GM21825 (cell line): Measurements from ENCODE around the gene MANBA.
"Not testable (repeated sequence)": the region's sequence is repeated elsewhere in the genome, so short reads cannot be mapped to it uniquely, and the experiment has no call there.

Source experiments
- ATAC-seq: cut with Tn5 transposase; IDR thresholded peaks from one replicate; pipeline ENCODE4 v1.9.1; 2021; ENCODE audit warnings: mild to moderate bottlenecking, moderate library complexity; ENCODE audit not compliant: unreplicated experiment

MANBA gene

GRCh38 chr4:102625232-102625930 lies 135.4 kb downstream of the MANBA start:
- ATAC-seq = peak; percentile 92

DNA sequence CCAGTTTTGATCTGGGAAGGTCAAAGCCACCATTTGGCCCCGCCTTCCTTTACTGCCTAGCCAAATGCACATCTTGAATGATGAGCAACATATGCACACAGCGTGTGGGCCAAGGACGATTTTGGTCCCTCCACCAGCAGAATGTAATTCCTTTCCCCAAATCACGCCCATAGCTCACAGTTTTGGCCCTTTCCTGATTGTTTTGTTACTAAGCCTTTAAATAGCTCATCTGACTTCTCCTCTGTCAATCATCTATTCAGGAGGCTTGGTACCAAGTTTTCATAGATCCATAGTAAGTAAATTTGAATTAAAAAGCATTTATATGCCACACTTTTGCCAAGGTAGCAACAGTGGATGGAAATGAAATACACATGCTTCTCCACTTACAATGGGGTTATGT lies 136.3 kb downstream of the MANBA start:
- no peak for ATAC-seq

- no peak for ATAC-seq
Measured at GRCh38 chr4:102623622-102624021, 137.1 kb downstream of the MANBA start.

DNA sequence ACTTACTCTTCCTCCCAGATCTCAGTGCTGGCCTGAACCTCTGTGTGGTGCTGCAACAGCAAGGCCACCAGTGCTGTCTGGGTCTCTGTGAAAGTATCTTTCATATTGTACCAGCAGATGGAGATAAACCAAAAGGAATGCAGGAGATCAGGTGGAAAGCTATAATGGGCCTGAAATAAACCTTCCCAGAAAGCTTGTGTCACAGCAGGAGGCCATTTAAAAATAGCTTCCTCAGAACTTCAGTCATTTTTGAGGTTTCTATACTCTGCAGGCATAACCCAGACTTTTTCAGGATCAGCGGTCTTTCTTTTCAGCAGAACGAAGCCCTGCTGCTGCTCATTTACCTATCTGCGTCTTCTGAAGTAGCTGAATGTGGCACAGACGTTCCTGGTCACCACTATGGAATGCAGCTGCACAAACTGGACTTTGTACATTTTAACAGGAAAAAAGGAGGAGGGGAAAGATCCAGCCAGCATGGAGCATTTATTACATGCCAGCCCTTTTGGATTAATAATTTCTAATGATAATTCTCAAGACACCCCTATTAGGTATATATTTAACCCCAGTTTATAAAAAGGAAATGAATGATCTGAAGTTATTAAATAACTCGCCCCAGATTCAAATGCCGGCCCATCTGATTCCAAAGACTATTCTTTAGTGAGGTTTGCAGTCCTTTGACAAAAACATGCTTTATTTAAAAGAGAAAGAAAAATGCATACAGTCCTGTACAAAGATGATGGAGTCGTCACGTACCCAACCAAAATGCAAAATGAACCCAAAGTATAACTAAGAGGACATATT lies 139.9 kb downstream of the MANBA start:
- ATAC-seq = peak; percentile 47

DNA sequence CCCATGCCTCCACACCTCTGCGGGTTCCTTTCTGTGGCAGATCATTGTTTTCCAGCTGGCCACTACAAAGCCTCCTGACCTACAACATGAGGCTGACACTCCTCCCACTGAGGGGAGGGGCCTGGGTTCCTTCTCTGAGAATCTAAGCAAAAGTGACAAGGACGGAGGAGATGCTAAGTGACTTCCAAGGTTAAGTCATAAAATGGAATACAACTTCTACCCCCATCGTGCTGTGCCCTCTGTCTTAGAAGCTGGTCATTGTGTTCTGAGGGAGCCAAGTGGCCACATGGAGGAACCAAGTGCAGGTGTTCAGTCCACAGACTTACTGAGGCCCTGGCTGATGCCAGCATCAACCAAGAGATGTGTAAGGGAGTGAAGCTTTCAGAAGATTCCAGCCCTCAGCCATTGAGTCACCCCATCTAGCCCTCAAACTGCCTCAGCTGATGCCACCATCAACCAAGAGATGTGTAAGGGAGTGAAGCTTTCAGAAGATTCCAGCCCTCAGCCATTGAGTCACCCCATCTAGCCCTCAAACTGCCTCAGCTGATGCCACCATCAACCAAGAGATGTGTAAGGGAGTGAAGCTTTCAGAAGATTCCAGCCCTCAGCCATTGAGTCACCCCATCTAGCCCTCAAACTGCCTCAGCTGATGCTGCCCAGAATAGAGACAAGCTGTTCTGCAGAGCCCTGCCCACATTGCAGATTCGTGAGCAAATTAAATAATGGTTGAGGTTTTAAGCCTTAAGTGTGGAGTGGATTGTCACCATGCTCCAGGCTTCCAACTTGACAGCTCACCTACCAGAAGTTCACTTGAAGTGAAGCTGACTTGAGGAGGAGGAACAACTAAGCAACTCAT lies 140.8 kb downstream of the MANBA start:
- not testable (repeated sequence) for ATAC-seq

DNA sequence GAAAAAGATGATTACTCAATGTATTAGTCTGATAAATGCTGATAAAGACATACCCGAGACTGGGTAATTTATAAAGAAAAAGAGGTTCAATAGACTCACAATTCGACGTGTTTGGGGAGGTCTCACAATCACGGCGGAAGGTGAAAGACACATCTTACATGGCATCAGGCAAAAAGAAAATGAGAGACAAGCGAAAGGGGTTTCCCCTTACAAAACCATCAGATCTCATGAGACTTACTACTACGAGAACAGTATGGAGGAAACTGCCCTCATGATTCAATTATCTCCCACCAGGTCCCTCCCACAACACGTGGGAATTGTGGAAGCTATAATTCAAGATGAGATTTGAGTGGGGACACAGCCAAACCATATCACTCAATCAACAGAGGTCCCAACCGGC lies 141.7 kb downstream of the MANBA start:
- ATAC-seq = not testable (repeated sequence)

DNA sequence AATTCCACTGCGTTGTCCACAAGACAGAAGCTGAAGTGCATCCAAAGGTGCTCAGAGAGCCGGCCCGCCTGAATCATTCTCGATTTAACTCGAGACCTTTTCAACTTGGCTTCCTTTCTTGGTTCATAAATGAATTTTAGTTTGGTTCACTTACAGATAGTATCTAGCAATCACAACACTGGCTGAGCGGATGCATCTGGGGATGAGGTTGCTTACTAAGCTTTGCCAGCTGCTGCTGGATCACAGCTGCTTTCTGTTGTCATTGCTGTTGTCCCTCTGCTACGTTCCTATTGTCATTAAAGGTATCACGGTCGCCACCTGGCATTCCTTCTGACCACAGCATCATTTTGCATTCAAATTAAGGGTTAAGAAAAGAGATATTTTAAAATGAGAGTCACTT lies 144.1 kb downstream of the MANBA start:
- ATAC-seq = no peak

- no peak for ATAC-seq
Measured at GRCh38 chr4:102614801-102615200, 146.0 kb downstream of the MANBA start.

GRCh38 chr4:102612824-102613366 lies 147.9 kb downstream of the MANBA start:
- peak; percentile 44 for ATAC-seq

GRCh38 chr4:102612210-102612609 lies 148.6 kb downstream of the MANBA start:
- ATAC-seq = no peak

DNA sequence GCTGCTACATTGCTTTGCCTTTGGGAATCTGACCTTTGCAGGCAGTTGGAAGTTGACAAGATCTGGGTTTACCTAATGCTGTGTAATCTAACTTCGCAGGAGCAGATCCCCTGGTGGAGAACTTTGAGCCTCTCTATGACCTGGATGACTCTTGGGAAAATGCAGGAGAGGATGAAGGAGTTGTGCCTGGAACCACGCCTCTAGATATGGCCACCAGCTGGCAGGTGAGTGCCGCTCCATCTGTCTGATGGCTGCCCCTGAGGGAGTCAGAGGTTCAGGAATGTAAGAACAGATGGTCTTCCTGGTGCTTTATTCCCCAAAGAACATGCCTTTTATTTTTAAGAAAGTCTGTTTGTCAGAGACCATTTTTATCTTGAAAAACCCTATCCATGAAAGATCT lies 150.3 kb downstream of the MANBA start:
- no peak for ATAC-seq

DNA sequence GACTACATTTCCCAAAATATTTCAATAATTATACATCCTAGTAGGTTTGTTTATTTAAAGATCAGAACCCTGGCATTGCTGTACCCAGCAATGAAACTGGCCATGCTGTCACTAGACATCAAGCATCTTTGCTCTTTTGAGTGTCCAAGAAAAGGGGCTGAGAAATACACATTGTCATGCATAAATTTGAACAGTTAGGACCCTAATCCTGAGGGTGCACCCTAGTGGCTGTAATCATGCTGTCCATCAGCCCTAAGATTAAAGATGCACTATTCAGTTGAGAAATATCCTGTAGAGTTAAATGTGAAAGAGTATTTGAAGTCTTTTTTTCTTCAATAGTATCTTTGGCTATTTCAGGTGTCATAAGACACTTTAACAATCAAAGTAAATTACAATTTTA lies 150.8 kb downstream of the MANBA start:
- no peak for ATAC-seq

GRCh38 chr4:102608190-102608589 lies 152.6 kb downstream of the MANBA start:
- ATAC-seq = no peak

- no peak for ATAC-seq
Measured at GRCh38 chr4:102606846-102607450, 153.8 kb downstream of the MANBA start.

GRCh38 chr4:102606261-102606660 lies 154.5 kb downstream of the MANBA start:
- no peak for ATAC-seq

DNA sequence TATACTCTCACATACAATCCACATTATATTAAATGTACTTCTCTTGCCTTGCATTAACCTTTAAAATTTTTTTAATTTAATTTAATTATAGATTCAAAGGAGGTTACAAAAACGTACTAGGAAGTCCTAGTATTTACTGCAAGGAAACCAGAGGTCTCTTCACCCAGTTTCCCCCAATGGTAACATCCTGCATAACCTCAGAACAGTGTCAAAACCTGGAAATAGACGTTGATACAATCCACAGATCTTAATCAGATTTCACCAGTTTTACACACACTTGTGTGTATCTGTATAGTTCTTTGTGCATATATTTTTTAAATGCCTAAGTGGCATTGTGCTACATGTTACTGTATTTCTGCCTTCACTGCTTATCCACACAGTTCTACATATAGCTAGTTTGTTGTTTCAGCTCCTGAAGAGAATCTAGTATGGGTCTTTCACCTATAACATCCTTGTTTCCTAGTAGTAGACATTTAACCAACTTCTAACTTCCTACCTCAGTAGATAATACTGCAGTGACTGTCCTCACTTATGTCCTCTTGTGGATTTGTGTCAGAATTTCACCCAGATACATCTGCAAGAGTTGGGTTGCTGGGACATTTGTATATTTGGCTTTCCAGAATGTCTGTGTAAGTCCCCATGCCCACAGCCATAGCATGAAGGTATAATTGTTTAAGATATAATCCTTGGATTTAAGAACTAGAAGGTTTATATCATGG lies 156.4 kb downstream of the MANBA start:
- ATAC-seq = no peak

DNA sequence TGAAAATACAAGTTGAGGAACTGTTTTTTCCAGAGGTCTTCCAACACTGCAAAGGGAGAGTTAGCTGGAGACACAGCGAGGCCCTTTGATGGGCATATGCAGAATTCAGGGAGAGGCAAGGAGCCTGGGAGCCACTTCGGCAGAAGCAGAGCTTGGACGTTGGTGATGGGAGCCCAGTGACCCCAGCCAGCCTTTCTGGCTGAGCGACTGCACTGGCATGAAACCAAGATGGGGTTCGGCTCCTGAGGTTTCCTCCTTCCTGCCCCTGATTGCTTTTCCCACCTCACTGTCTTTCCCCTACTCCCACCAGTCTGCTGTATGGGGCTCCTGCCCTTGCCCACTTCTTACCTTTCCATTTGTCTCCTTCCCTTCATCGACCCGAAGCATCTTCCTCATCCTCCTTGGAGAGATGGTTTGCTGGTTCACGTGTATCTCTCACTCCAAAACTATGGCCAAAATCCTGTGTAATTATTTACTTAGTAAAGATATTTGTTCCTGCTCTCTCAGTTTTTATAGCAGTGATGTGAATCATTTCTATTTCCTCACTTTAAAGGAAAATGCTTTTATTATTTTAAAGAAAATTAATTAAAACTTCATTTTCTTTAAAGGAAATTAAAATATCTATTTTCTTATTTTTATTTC lies 159.1 kb downstream of the MANBA start:
- no peak for ATAC-seq

DNA sequence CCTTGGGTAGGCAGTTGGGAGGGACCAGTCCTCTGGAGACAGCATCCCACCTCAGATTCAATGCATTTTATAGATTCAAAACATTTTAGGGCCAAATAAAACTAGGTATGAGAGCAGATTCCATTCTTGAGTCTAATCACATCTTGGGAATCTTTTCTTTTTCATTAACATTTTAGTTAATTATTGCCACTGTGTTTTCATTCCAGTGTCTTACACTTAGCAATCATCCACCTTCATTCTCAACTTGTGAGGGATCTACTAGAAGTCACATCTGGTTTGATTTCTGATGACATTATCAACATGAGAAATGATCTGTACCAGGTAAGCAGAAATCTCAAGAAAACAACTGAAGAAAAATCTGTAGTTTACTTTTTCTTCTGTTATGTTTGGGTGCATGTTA lies 160.1 kb downstream of the MANBA start:
- ATAC-seq = no peak

GRCh38 chr4:102599886-102600285 lies 160.9 kb downstream of the MANBA start:
- ATAC-seq = no peak

- no peak for ATAC-seq
Measured at GRCh38 chr4:102599455-102599854, 161.3 kb downstream of the MANBA start.
